Endothelial cell of umbilical vein (primary cell): ENCODE measurements around the gene DHRS11. TPM values are rescaled to one million over a fixed set of nuclear protein-coding genes. Genes with fewer than 3 reads are reported as not detected.

Source experiments
- BruUV-seq: library from RNA; stranded (reverse); fragments of 400-500 nt; replicated peaks from 2 replicates; lab custom pipeline; 2021; lab: Mats Ljungman, UMichigan
- CTCF ChIA-PET: fragments of 300-600, 350-600 bp; sonication (Branson Sonifier 250); formaldehyde crosslinking; loops from one replicate; lab custom pipeline; 2021; ENCODE audit warnings: antibody characterized with exemption, inconsistent platforms; lab: Charles Lee
- POLR2A ChIA-PET: fragments of 300-600, 350-600 bp; sonication (Branson Sonifier 250); formaldehyde crosslinking; loops from one replicate; lab custom pipeline; 2021; ENCODE audit warnings: antibody characterized with exemption, inconsistent platforms; lab: Charles Lee
- DNase-seq: peaks from one replicate; pipeline ENCODE4 v3.0.0-alpha.2; 2011; ENCODE audit warnings: low read depth, low spot score
- FAIRE-seq: peaks from 2 replicates; lab custom pipeline; 2011; peaks lifted over from hg19 to GRCh38; lab: Jason Lieb, UNC
- H2AFZ ChIP-seq: 2 replicates; pipeline ENCODE4 v1.6.0; 2012; ENCODE audit warnings: low read depth, low read length, control low read depth, inconsistent platforms
- H3K27ac ChIP-seq: 2 replicates; pipeline ENCODE4 v1.5.1; 2011; ENCODE audit warnings: low read depth, mild to moderate bottlenecking, control low read depth, low read length, moderate library complexity; ENCODE audit not compliant: insufficient read depth
- H3K27me3 ChIP-seq, 2 experiments: 2 replicates each; pipeline versions ENCODE4 v1.6.0 to v1.6.1; 2011; ENCODE audit warnings: low read length in 2 of 2, mixed read lengths in 1 of 2; ENCODE audit not compliant: control insufficient read depth in 2 of 2, insufficient read depth in 2 of 2
- H3K36me3 ChIP-seq, 2 experiments: 2 replicates in 1 of 2; 3 replicates in 1 of 2; pipeline ENCODE4 v1.5.1; 2011; ENCODE audit warnings: low read length in 2 of 2, mild to moderate bottlenecking in 1 of 2, moderate library complexity in 1 of 2; ENCODE audit not compliant: control insufficient read depth in 2 of 2, insufficient read depth in 2 of 2; ENCODE audit errors: extremely low read depth in 1 of 2
- H3K4me1 ChIP-seq: 3 replicates; pipeline ENCODE4 v1.5.1; 2011; ENCODE audit warnings: mild to moderate bottlenecking, low read length; ENCODE audit not compliant: control insufficient read depth, insufficient read depth; ENCODE audit errors: extremely low read depth
- H3K4me2 ChIP-seq: 2 replicates; pipeline ENCODE4 v1.6.1; 2011; ENCODE audit warnings: low read length, control low read depth, mixed read lengths; ENCODE audit not compliant: insufficient read depth
- H3K4me3 ChIP-seq, 3 experiments: fragments of 200-600 bp in 1 of 3; sonication (generic), shearing (Covaris generic) in 1 of 3; replicated peaks in 1 of 3; 2 replicates each; pipeline ENCODE4 v1.5.1; 2011 to 2016; ENCODE audit warnings: control low read depth in 3 of 3, low read length in 3 of 3, mild to moderate bottlenecking in 2 of 3, inconsistent platforms in 1 of 3, low read depth in 1 of 3, moderate library complexity in 1 of 3; ENCODE audit not compliant: insufficient read depth in 1 of 3
- H3K79me2 ChIP-seq: 2 replicates; pipeline ENCODE4 v1.6.0; 2012; ENCODE audit warnings: low read length, inconsistent platforms; ENCODE audit not compliant: control insufficient read depth, insufficient read depth
- H3K9ac ChIP-seq: replicated peaks from 2 replicates; pipeline ENCODE3; 2011; ENCODE audit warnings: low read length, control low read depth; ENCODE audit not compliant: insufficient read depth; ENCODE audit errors: extremely low read depth
- H3K9me1 ChIP-seq: replicated peaks from 3 replicates; pipeline ENCODE4 v1.6.0; 2011; ENCODE audit warnings: mild to moderate bottlenecking, low read length; ENCODE audit not compliant: control insufficient read depth, insufficient read depth; ENCODE audit errors: extremely low read depth
- H3K9me3 ChIP-seq: replicated peaks from 2 replicates; pipeline ENCODE4 v1.5.1; 2012; ENCODE audit warnings: low read length, inconsistent platforms; ENCODE audit not compliant: control insufficient read depth, insufficient read depth
- H4K20me1 ChIP-seq: replicated peaks from 2 replicates; pipeline ENCODE3; 2011; ENCODE audit warnings: mild to moderate bottlenecking, low read length; ENCODE audit not compliant: control insufficient read depth, insufficient read depth; ENCODE audit errors: extremely low read depth
- CTCF ChIP-seq, 2 donors: IDR thresholded peaks; 1 replicate in 1 of 2; 2 replicates in 1 of 2; pipeline ENCODE4 v1.5.1; 2011; ENCODE audit warnings: low read length in 2 of 2, mild to moderate bottlenecking in 2 of 2, moderate library complexity in 2 of 2, control low read depth in 1 of 2, inconsistent platforms in 1 of 2, low read depth in 1 of 2; ENCODE audit not compliant: insufficient read depth in 1 of 2; ENCODE audit errors: extremely low read depth in 1 of 2
- EZH2 ChIP-seq: IDR thresholded peaks from 2 replicates; pipeline ENCODE4 v1.6.1; 2012; ENCODE audit warnings: borderline replicate concordance, low read depth, mild to moderate bottlenecking, moderate library complexity, low read length, inconsistent platforms; ENCODE audit not compliant: severe bottlenecking
- FOS ChIP-seq: IDR thresholded peaks from 2 replicates; pipeline ENCODE4 v1.6.1; 2011; ENCODE audit warnings: mild to moderate bottlenecking, low read length, moderate library complexity, borderline replicate concordance; ENCODE audit not compliant: insufficient read depth
- GATA2 ChIP-seq: IDR thresholded peaks from 2 replicates; pipeline ENCODE4 v1.7.0; 2011; ENCODE audit warnings: low read depth, mild to moderate bottlenecking, moderate library complexity, mixed read lengths, low read length; ENCODE audit not compliant: insufficient read length, insufficient read depth
- JUN ChIP-seq: IDR thresholded peaks from 2 replicates; pipeline ENCODE4 v1.6.1; 2011; ENCODE audit warnings: borderline replicate concordance, low read depth; ENCODE audit not compliant: insufficient read length, insufficient read depth
- MYC ChIP-seq: IDR thresholded peaks from one replicate; pipeline ENCODE4 v1.6.1; 2011; ENCODE audit warnings: mild to moderate bottlenecking, low read depth, low read length
- POLR2A ChIP-seq: IDR thresholded peaks from 2 replicates; pipeline ENCODE4 v1.6.1; 2012; ENCODE audit warnings: low read depth, mild to moderate bottlenecking, control low read depth, low read length
- POLR2AphosphoS5 ChIP-seq: IDR thresholded peaks from 2 replicates; pipeline ENCODE4 v1.6.1; 2012; ENCODE audit warnings: low read depth, mild to moderate bottlenecking, control low read depth, low read length, moderate library complexity; ENCODE audit not compliant: insufficient read depth
- dilution Hi-C: fragments of 300-500 bp; cut with MboI; formaldehyde crosslinking; loops from one replicate; pipeline ENCODE4 v1.15.0; 2019; ENCODE audit warnings: low sequenced_read_pairs; ENCODE audit not compliant: extremely low pct_ligation_motif_present
- intact Hi-C: fragments of 100-400 bp; cut with micrococcal nuclease; formaldehyde crosslinking; loops from one replicate; pipeline ENCODE4 v1.10.0; 2022
- polyA plus RNA-seq, 4 experiments: library from polyadenylated mRNA; depleted of rRNA in 3 of 4; stranded (reverse) in 3 of 4; unstranded in 1 of 4; fragments of >200 nt; gene quantifications; 2 replicates each; pipeline versions ENCODE4 v1.2.1 to v1.2.3, GENCODE V29; 2011 to 2012; ENCODE audit warnings: missing spikeins in 1 of 4
- total RNA-seq: library from RNA; stranded (reverse); gene quantifications from 2 replicates; pipeline ENCODE4 v1.2.3, GENCODE V29; 2021
- TF ChIP-seq, protein P1 (sequence below): IDR thresholded peaks from 2 replicates; pipeline ENCODE4 v1.6.1; 2011; ENCODE audit not compliant: insufficient read depth, insufficient read length

DHRS11 gene
- total and polyA plus RNA-seq, 2 donors (not counting 3 experiments of a cell fraction or from before 2014, with no cell fraction given) = 9.8 to 15.7 TPM

DNA sequence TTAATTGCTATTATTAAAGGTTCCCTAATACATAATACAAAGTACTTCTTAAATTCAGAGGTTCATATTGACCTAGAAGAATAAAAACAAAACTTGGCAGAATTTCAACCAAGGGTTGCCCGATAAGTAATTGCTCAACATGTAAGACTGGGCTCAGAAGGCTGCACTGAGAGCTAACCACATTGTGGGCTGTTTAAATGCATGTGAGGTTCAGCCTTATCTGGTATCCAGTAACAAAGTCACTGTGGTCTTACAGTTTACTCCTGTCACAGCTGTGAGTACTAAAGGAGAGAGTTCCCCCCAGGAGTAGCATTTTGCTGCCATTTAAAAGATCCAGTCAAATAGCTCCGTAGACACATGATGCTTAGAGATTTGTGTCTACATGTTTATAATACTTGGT lies 1.6 kb upstream of the DHRS11 start:
- H3K4me2 ChIP-seq = no peak overlapping the region
- dilution Hi-C loops = no loop called here
- no peaks in the 10 kb centered on the region for H3K79me2 ChIP-seq
- intact Hi-C loops = no loop called here
- FAIRE-seq (no peak), DNase-seq (no peak)
- ChIA-PET POLR2A (no interaction called here), CTCF (interaction anchor here (3.2 kb wide), 1 partner anchor 12 kb away, joined by 34 read pairs; the partner anchor contains the start of gene MRM1)
- no peak overlapping the region for H2AFZ ChIP-seq
- H3K9me1 ChIP-seq = no peaks in the 10 kb centered on the region
- no peak overlapping the region for H3K9ac ChIP-seq
- H3K27ac ChIP-seq = no peak overlapping the region
- H3K4me1 ChIP-seq = peaks cover 7% of the 10 kb centered on the region
- no peak overlapping the region for H3K4me3 ChIP-seq
- H4K20me1 ChIP-seq = no peaks in the 10 kb centered on the region
- no peaks in the 10 kb centered on the region for H3K9me3 ChIP-seq
- no peaks in the 10 kb centered on the region for H3K27me3 ChIP-seq
- BruUV-seq = no TSS peak
- TF ChIP-seq CTCF (IDR thresholded peaks at IDR 0.05; ENCODE audit: extremely low read depth in 1 of 2, insufficient read depth in 1 of 2, low read depth in 1 of 2, low read length in 2 of 2) = no peak
- no peak for TF ChIP-seq MYC
- TF ChIP-seq GATA2 = no peak
- TF ChIP-seq, protein P1, sequence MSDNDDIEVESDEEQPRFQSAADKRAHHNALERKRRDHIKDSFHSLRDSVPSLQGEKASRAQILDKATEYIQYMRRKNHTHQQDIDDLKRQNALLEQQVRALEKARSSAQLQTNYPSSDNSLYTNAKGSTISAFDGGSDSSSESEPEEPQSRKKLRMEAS = no peak
- no peak for TF ChIP-seq JUN
- TF ChIP-seq POLR2AphosphoS5 = no peak
- no peak for TF ChIP-seq EZH2
- TF ChIP-seq POLR2A = no peak
- TF ChIP-seq FOS = no peak
- H3K36me3 ChIP-seq = peaks cover 6 to 19% of the 10 kb centered on the region in 2 experiments
